K562 (cell line): ENCODE measurements around the gene UBFD1. TPM values are rescaled to one million over a fixed set of nuclear protein-coding genes. Genes with fewer than 3 reads are reported as not detected.

Source experiments
- C11orf30 ChIP-seq: fragments of 450-650 bp; IDR thresholded peaks from 2 replicates; pipeline ENCODE4 v1.6.1; 2016; ENCODE audit warnings: low read depth, mild to moderate bottlenecking
- CBX3 ChIP-seq, 2 experiments: IDR thresholded peaks; 1 replicate in 1 of 2; 2 replicates in 1 of 2; pipeline ENCODE4 v1.6.1; 2012; ENCODE audit warnings: inconsistent platforms in 2 of 2, low read length in 2 of 2, borderline replicate concordance in 1 of 2, control low read depth in 1 of 2
- DDX20 ChIP-seq: fragments of 450-650 bp; IDR thresholded peaks from 2 replicates; pipeline ENCODE4 v1.6.1; 2016; ENCODE audit warnings: missing genetic modification characterization, low read depth, mild to moderate bottlenecking, missing compliant biosample characterization, moderate library complexity
- EZH2 ChIP-seq: IDR thresholded peaks from 2 replicates; pipeline ENCODE4 v1.6.1; 2012; ENCODE audit warnings: low read depth, mild to moderate bottlenecking, inconsistent platforms, low read length, borderline replicate concordance
- FOS ChIP-seq: IDR thresholded peaks from 3 replicates; pipeline ENCODE4 v1.6.1; 2011; ENCODE audit not compliant: insufficient read length; ENCODE audit errors: extremely low read depth
- FOXK2 ChIP-seq, 2 experiments: fragments of 450-650 bp; IDR thresholded peaks in 1 of 2; conservative IDR thresholded peaks in 1 of 2; 2 replicates each; pipeline ENCODE4 v1.6.1; 2016; ENCODE audit warnings: low read depth in 2 of 2, mild to moderate bottlenecking in 1 of 2
- GABPB1 ChIP-seq: sonication (generic); formaldehyde crosslinking; IDR thresholded peaks from 2 replicates; pipeline ENCODE4 v1.8.0; 2022; ENCODE audit warnings: mild to moderate bottlenecking, missing genetic modification reagents
- JUNB ChIP-seq: fragments of 450-650 bp; formaldehyde crosslinking; conservative IDR thresholded peaks from 2 replicates; pipeline ENCODE4 v1.4.0; 2020; ENCODE audit warnings: mild to moderate bottlenecking
- KLF13 ChIP-seq: fragments of 450-650 bp; IDR thresholded peaks from 2 replicates; pipeline ENCODE4 v1.6.1; 2016; ENCODE audit warnings: missing genetic modification characterization, low read depth, mild to moderate bottlenecking, missing compliant biosample characterization, moderate library complexity, borderline replicate concordance
- TEAD2 ChIP-seq: fragments of 450-650 bp; IDR thresholded peaks from 2 replicates; pipeline ENCODE4 v1.6.1; 2016; ENCODE audit warnings: missing genetic modification characterization, control low read depth, missing compliant biosample characterization
- TRIM28 ChIP-seq: fragments of 450-650 bp; IDR thresholded peaks from 2 replicates; pipeline ENCODE4 v1.6.1; 2017
- XRCC4 ChIP-seq: IDR thresholded peaks from one replicate; pipeline ENCODE4 v1.6.1; 2011; ENCODE audit not compliant: insufficient read depth, insufficient read length; ENCODE audit errors: extremely low read depth
- ZEB2 ChIP-seq: fragments of 450-650 bp; IDR thresholded peaks from 2 replicates; pipeline ENCODE4 v1.6.1; 2016
- ZNF347 ChIP-seq: fragments of 450-650 bp; formaldehyde crosslinking; IDR thresholded peaks from 2 replicates; pipeline ENCODE4 v1.4.0; 2020; ENCODE audit warnings: low read depth, mild to moderate bottlenecking, moderate library complexity
- polyA plus RNA-seq, 8 experiments: library from polyadenylated mRNA; depleted of rRNA in 4 of 8; stranded (reverse) in 5 of 8; unstranded in 3 of 8; fragments of >200 nt; fragmentation: Nextera tagmentation in 2 of 8; fragmentation: Illumina TruSeq in 1 of 8; extraction: Ambion mirVana in 2 of 8; extraction: Trizol in 1 of 8; gene quantifications; 2 replicates each; pipeline versions ENCODE4 v1.2.1 to v1.2.3, GENCODE V29; 2011 to 2014; ENCODE audit warnings: inconsistent platforms in 1 of 8, missing spikeins in 1 of 8
- total RNA-seq, 7 experiments: library from RNA; depleted of rRNA in 6 of 7; stranded (reverse); fragments of >200 nt in 6 of 7; fragmentation: Illumina TruSeq in 2 of 7; extraction: Trizol in 2 of 7; gene quantifications; 2 replicates each; pipeline versions ENCODE4 v1.2.1 to v1.2.3, GENCODE V29; 2011 to 2021; ENCODE audit warnings: low replicate concordance in 1 of 7
- TF ChIP-seq, protein P1 (sequence below): sonication (generic); formaldehyde crosslinking; IDR thresholded peaks from 2 replicates; pipeline ENCODE4 v1.8.1; 2023; ENCODE audit warnings: mild to moderate bottlenecking, missing genetic modification reagents
- TF ChIP-seq, protein P2 (sequence below): fragments of 150-350 bp; IDR thresholded peaks from 2 replicates; pipeline ENCODE4 v1.6.1; 2014; ENCODE audit warnings: low read depth, mild to moderate bottlenecking, low read length, borderline replicate concordance
- TF ChIP-seq, protein P3 (sequence below): sonication (generic); formaldehyde crosslinking; IDR thresholded peaks from 2 replicates; pipeline ENCODE4 v1.8.0; 2022; ENCODE audit warnings: missing genetic modification reagents, mild to moderate bottlenecking, borderline replicate concordance

UBFD1 gene
- total and polyA plus RNA-seq, 9 of the 15 experiments (the other 6 are each of a cell fraction or from before 2014, with no cell fraction given), result 10.7 to 66.2 (median 34.0) TPM

DNA sequence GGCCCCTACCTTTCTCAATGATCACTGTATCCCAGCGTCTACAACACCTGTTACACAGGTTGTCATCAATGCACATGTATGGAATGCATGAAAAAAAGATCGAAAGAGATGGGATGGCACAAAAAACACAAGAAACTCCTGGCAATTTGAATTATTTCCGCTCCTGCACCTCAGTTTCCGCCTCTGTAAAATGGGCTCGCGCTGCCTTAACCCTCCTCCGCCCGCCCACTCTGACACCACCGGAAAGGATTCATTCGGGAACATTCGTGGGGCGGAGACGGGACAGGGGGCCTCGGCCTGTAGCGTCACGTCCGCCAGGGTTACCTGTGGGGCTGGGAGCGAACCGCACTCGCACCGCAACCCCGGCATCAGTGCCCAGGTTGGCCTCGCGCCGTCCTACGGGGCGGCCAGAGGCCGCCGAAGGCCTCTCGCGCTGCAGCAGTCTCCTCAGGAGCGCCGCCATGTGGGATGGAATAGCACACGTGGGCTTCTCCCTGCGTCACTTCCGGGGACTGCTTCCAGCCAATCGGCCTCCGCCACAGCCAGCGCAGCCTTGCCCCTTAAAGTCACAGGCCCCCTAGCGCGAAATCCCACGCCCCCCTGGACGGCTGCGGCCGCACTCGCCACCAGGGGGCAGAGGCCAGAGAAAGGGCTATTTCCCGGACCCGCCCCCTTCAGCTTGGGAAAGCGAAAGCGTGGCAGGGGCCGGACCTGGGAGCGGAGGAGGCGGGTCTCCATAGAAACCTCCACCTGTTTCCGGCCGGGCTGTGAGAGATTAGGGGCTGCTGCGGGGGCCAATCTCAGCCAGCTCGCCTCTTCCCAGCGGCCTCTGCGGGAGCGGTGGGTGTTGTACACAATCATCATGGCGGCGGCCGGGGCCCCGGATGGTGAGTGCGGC lies at the start of gene UBFD1, which contains the start of gene EARS2 (continued):
- TF ChIP-seq, protein P1, sequence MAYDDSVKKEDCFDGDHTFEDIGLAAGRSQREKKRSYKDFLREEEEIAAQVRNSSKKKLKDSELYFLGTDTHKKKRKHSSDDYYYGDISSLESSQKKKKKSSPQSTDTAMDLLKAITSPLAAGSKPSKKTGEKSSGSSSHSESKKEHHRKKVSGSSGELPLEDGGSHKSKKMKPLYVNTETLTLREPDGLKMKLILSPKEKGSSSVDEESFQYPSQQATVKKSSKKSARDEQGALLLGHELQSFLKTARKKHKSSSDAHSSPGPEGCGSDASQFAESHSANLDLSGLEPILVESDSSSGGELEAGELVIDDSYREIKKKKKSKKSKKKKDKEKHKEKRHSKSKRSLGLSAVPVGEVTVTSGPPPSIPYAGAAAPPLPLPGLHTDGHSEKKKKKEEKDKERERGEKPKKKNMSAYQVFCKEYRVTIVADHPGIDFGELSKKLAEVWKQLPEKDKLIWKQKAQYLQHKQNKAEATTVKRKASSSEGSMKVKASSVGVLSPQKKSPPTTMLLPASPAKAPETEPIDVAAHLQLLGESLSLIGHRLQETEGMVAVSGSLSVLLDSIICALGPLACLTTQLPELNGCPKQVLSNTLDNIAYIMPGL (CRISPR knock-in tag), result no peak; the same call in 1 of the 2 replicates
- TF ChIP-seq TRIM28 (peak; percentile 53), C11orf30 (peak; percentile 86), DDX20 (no peak), KLF13 (tag) (peak; percentile 100), CBX3 (IDR thresholded peaks at IDR 0.05; ENCODE audit: borderline replicate concordance in 1 of 2, low read length in 2 of 2) (peak in 1 of 2 experiments; percentile 46; a peak in 2 of 3 replicates), ZEB2 (no peak), TEAD2 (tag) (no peak), JUNB (no peak), EZH2 (no peak), FOXK2 (conservative IDR thresholded peaks at IDR 0.05 in 1 of 2, IDR thresholded peaks at IDR 0.05 in 1 of 2; ENCODE audit: low read depth in 2 of 2) (peak; percentile 79 to 87; a peak in 3 of 4 replicates), FOS (peak; percentile 5), ZNF347 (CRISPR knock-in tag) (no peak), XRCC4 (no peak), GABPB1 (CRISPR knock-in tag) (peak; percentile 98)
- TF ChIP-seq, protein P2, sequence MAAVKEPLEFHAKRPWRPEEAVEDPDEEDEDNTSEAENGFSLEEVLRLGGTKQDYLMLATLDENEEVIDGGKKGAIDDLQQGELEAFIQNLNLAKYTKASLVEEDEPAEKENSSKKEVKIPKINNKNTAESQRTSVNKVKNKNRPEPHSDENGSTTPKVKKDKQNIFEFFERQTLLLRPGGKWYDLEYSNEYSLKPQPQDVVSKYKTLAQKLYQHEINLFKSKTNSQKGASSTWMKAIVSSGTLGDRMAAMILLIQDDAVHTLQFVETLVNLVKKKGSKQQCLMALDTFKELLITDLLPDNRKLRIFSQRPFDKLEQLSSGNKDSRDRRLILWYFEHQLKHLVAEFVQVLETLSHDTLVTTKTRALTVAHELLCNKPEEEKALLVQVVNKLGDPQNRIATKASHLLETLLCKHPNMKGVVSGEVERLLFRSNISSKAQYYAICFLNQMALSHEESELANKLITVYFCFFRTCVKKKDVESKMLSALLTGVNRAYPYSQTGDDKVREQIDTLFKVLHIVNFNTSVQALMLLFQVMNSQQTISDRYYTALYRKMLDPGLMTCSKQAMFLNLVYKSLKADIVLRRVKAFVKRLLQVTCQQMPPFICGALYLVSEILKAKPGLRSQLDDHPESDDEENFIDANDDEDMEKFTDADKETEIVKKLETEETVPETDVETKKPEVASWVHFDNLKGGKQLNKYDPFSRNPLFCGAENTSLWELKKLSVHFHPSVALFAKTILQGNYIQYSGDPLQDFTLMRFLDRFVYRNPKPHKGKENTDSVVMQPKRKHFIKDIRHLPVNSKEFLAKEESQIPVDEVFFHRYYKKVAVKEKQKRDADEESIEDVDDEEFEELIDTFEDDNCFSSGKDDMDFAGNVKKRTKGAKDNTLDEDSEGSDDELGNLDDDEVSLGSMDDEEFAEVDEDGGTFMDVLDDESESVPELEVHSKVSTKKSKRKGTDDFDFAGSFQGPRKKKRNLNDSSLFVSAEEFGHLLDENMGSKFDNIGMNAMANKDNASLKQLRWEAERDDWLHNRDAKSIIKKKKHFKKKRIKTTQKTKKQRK, result no peak
- TF ChIP-seq, protein P3, sequence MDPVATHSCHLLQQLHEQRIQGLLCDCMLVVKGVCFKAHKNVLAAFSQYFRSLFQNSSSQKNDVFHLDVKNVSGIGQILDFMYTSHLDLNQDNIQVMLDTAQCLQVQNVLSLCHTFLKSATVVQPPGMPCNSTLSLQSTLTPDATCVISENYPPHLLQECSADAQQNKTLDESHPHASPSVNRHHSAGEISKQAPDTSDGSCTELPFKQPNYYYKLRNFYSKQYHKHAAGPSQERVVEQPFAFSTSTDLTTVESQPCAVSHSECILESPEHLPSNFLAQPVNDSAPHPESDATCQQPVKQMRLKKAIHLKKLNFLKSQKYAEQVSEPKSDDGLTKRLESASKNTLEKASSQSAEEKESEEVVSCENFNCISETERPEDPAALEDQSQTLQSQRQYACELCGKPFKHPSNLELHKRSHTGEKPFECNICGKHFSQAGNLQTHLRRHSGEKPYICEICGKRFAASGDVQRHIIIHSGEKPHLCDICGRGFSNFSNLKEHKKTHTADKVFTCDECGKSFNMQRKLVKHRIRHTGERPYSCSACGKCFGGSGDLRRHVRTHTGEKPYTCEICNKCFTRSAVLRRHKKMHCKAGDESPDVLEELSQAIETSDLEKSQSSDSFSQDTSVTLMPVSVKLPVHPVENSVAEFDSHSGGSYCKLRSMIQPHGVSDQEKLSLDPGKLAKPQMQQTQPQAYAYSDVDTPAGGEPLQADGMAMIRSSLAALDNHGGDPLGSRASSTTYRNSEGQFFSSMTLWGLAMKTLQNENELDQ (CRISPR knock-in tag), result no peak
